HepG2 (cell line): ENCODE measurements around the gene STX1B. TPM values are rescaled to one million over a fixed set of nuclear protein-coding genes. Genes with fewer than 3 reads are reported as not detected.

Experiments used
- ERF ChIP-seq: IDR thresholded peaks from 2 replicates; pipeline ENCODE4 v1.6.1; 2018; ENCODE audit warnings: missing biosample characterization, missing genetic modification reagents
- GATAD1 ChIP-seq: IDR thresholded peaks from 2 replicates; pipeline ENCODE4 v1.6.1; 2016; ENCODE audit warnings: missing genetic modification reagents, missing compliant biosample characterization
- GATAD2A ChIP-seq: IDR thresholded peaks from 2 replicates; pipeline ENCODE4 v1.6.1; 2016
- MAFF ChIP-seq: IDR thresholded peaks from 2 replicates; pipeline ENCODE4 v1.6.1; 2011; ENCODE audit warnings: low read depth, low read length, improper control_type of control experiment
- NR2F6 ChIP-seq, 2 experiments: IDR thresholded peaks; 2 replicates each; pipeline ENCODE4 v1.6.1; 2016; ENCODE audit warnings: antibody characterized with exemption in 1 of 2, mild to moderate bottlenecking in 1 of 2
- RXRA ChIP-seq: sonication (generic); formaldehyde crosslinking; IDR thresholded peaks from 2 replicates; pipeline ENCODE4 v1.5.1; 2020; ENCODE audit warnings: missing genetic modification reagents
- SOX5 ChIP-seq: IDR thresholded peaks from 2 replicates; pipeline ENCODE4 v1.6.1; 2016; ENCODE audit warnings: borderline replicate concordance
- THAP11 ChIP-seq: IDR thresholded peaks from 2 replicates; pipeline ENCODE4 v1.6.1; 2016; ENCODE audit warnings: missing biosample characterization, missing genetic modification reagents
- ZFP1 ChIP-seq: IDR thresholded peaks from 2 replicates; pipeline ENCODE4 v1.6.1; 2016
- ZFY ChIP-seq: sonication (generic); formaldehyde crosslinking; IDR thresholded peaks from 2 replicates; pipeline ENCODE4 v1.4.0; 2020; ENCODE audit warnings: missing genetic modification reagents
- ZMYM4 ChIP-seq: sonication (generic); formaldehyde crosslinking; IDR thresholded peaks from 2 replicates; pipeline ENCODE4 v1.8.1; 2023; ENCODE audit warnings: mild to moderate bottlenecking, missing genetic modification reagents
- ZNF331 ChIP-seq: sonication (generic); formaldehyde crosslinking; IDR thresholded peaks from 2 replicates; pipeline ENCODE4 v1.4.0; 2020; ENCODE audit warnings: missing genetic modification reagents
- ZNF468 ChIP-seq: sonication (generic); formaldehyde crosslinking; IDR thresholded peaks from 2 replicates; pipeline ENCODE4 v1.8.0; 2022; ENCODE audit warnings: mild to moderate bottlenecking, moderate library complexity, missing genetic modification reagents
- ZNF891 ChIP-seq: sonication (generic); formaldehyde crosslinking; IDR thresholded peaks from 2 replicates; pipeline ENCODE4 v1.5.0; 2020; ENCODE audit warnings: mild to moderate bottlenecking, missing genetic modification reagents
- polyA plus RNA-seq, 8 experiments: library from polyadenylated mRNA; depleted of rRNA in 3 of 8; stranded (reverse) in 7 of 8; unstranded in 1 of 8; fragments of >200 nt; fragmentation: Illumina TruSeq in 4 of 8; extraction: Trizol in 4 of 8; gene quantifications; 2 replicates each; pipeline versions ENCODE4 v1.2.1 to v1.2.3, GENCODE V29; 2011 to 2016; ENCODE audit warnings: low read depth in 4 of 8, missing spikeins in 1 of 8, mixed read lengths in 1 of 8; ENCODE audit not compliant: insufficient read depth in 1 of 8
- total RNA-seq, 5 experiments: library from RNA; depleted of rRNA; stranded (reverse); fragments of >200 nt; fragmentation: Illumina TruSeq; extraction: Trizol; gene quantifications; 2 replicates each; pipeline ENCODE4 v1.2.3, GENCODE V29; 2016; ENCODE audit warnings: low read depth in 1 of 5
- TF ChIP-seq, protein P1 (sequence below): sonication (generic); formaldehyde crosslinking; IDR thresholded peaks from 2 replicates; pipeline ENCODE4 v1.4.0; 2020; ENCODE audit warnings: missing genetic modification reagents, borderline replicate concordance
- TF ChIP-seq, protein P2 (sequence below): sonication (generic); formaldehyde crosslinking; conservative IDR thresholded peaks from 2 replicates; pipeline ENCODE4 v1.4.0; 2020; ENCODE audit warnings: mild to moderate bottlenecking, missing genetic modification reagents, moderate library complexity
- TF ChIP-seq, protein P3 (sequence below): IDR thresholded peaks from 2 replicates; pipeline ENCODE4 v1.4.0; 2020; ENCODE audit warnings: mild to moderate bottlenecking, missing genetic modification reagents
- TF ChIP-seq, protein P4 (sequence below): sonication (generic); formaldehyde crosslinking; IDR thresholded peaks from 2 replicates; pipeline ENCODE4 v1.5.0; 2020; ENCODE audit warnings: mild to moderate bottlenecking, missing genetic modification reagents, borderline replicate concordance

The STX1B gene
- total and polyA plus RNA-seq, 2 of the 13 experiments (the other 11 are each of a cell fraction or from before 2014, with no cell fraction given): 2.1 to 3.0 TPM

DNA sequence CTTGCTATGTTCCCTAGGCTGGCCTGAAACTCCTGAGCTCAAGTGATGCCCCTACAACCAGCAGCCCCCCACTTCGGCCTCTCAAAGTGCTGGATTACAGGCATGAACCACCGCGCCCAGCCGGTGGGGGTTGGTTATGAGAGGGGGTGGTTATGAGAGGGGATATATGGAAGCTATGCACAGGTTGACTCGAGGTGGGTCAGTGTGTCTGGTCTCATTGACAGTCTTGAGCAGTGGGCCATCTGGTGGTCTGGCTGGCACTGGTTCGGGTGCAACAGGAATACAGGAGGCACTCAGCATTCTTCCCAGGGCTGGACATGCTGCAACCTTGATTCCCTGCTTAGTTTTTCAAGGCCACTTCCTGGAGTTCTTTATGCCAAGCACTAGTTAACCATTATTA, 5.6 kb upstream of the STX1B start (continued):
- 0 out of 2 replicates have a peak, but pooled peaks have one; percentile 42 for TF ChIP-seq ZNF891 (CRISPR knock-in tag)
- no peak for TF ChIP-seq ZNF468 (CRISPR knock-in tag)
- no peak for TF ChIP-seq MAFF
- peak; percentile 22; the same call in 1 of the 2 replicates for TF ChIP-seq SOX5
- 0 out of 2 replicates have a peak, but pooled peaks have one; percentile 59 for TF ChIP-seq ZFP1 (CRISPR knock-in tag)
- 0 out of 2 replicates have a peak, but pooled peaks have one; percentile 33 for TF ChIP-seq RXRA (CRISPR knock-in tag)
- TF ChIP-seq ZNF331: peak; percentile 59
- peak; percentile 55 for TF ChIP-seq THAP11 (CRISPR knock-in tag)
- TF ChIP-seq, protein P1, sequence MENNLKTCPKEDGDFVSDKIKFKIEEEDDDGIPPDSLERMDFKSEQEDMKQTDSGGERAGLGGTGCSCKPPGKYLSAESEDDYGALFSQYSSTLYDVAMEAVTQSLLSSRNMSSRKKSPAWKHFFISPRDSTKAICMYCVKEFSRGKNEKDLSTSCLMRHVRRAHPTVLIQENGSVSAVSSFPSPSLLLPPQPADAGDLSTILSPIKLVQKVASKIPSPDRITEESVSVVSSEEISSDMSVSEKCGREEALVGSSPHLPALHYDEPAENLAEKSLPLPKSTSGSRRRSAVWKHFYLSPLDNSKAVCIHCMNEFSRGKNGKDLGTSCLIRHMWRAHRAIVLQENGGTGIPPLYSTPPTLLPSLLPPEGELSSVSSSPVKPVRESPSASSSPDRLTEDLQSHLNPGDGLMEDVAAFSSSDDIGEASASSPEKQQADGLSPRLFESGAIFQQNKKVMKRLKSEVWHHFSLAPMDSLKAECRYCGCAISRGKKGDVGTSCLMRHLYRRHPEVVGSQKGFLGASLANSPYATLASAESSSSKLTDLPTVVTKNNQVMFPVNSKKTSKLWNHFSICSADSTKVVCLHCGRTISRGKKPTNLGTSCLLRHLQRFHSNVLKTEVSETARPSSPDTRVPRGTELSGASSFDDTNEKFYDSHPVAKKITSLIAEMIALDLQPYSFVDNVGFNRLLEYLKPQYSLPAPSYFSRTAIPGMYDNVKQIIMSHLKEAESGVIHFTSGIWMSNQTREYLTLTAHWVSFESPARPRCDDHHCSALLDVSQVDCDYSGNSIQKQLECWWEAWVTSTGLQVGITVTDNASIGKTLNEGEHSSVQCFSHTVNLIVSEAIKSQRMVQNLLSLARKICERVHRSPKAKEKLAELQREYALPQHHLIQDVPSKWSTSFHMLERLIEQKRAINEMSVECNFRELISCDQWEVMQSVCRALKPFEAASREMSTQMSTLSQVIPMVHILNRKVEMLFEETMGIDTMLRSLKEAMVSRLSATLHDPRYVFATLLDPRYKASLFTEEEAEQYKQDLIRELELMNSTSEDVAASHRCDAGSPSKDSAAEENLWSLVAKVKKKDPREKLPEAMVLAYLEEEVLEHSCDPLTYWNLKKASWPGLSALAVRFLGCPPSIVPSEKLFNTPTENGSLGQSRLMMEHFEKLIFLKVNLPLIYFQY (CRISPR knock-in tag): 0 out of 2 replicates have a peak, but pooled peaks have one; percentile 22
- TF ChIP-seq, protein P2, sequence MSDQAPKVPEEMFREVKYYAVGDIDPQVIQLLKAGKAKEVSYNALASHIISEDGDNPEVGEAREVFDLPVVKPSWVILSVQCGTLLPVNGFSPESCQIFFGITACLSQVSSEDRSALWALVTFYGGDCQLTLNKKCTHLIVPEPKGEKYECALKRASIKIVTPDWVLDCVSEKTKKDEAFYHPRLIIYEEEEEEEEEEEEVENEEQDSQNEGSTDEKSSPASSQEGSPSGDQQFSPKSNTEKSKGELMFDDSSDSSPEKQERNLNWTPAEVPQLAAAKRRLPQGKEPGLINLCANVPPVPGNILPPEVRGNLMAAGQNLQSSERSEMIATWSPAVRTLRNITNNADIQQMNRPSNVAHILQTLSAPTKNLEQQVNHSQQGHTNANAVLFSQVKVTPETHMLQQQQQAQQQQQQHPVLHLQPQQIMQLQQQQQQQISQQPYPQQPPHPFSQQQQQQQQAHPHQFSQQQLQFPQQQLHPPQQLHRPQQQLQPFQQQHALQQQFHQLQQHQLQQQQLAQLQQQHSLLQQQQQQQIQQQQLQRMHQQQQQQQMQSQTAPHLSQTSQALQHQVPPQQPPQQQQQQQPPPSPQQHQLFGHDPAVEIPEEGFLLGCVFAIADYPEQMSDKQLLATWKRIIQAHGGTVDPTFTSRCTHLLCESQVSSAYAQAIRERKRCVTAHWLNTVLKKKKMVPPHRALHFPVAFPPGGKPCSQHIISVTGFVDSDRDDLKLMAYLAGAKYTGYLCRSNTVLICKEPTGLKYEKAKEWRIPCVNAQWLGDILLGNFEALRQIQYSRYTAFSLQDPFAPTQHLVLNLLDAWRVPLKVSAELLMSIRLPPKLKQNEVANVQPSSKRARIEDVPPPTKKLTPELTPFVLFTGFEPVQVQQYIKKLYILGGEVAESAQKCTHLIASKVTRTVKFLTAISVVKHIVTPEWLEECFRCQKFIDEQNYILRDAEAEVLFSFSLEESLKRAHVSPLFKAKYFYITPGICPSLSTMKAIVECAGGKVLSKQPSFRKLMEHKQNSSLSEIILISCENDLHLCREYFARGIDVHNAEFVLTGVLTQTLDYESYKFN (CRISPR knock-in tag): 0 out of 2 replicates have a peak, but pooled peaks have one; percentile 17
- TF ChIP-seq ZMYM4 (CRISPR knock-in tag): peak; percentile 30; the same call in 1 of the 2 replicates
- TF ChIP-seq ZFY: 0 out of 2 replicates have a peak, but pooled peaks have one; percentile 18
- TF ChIP-seq, protein P3, sequence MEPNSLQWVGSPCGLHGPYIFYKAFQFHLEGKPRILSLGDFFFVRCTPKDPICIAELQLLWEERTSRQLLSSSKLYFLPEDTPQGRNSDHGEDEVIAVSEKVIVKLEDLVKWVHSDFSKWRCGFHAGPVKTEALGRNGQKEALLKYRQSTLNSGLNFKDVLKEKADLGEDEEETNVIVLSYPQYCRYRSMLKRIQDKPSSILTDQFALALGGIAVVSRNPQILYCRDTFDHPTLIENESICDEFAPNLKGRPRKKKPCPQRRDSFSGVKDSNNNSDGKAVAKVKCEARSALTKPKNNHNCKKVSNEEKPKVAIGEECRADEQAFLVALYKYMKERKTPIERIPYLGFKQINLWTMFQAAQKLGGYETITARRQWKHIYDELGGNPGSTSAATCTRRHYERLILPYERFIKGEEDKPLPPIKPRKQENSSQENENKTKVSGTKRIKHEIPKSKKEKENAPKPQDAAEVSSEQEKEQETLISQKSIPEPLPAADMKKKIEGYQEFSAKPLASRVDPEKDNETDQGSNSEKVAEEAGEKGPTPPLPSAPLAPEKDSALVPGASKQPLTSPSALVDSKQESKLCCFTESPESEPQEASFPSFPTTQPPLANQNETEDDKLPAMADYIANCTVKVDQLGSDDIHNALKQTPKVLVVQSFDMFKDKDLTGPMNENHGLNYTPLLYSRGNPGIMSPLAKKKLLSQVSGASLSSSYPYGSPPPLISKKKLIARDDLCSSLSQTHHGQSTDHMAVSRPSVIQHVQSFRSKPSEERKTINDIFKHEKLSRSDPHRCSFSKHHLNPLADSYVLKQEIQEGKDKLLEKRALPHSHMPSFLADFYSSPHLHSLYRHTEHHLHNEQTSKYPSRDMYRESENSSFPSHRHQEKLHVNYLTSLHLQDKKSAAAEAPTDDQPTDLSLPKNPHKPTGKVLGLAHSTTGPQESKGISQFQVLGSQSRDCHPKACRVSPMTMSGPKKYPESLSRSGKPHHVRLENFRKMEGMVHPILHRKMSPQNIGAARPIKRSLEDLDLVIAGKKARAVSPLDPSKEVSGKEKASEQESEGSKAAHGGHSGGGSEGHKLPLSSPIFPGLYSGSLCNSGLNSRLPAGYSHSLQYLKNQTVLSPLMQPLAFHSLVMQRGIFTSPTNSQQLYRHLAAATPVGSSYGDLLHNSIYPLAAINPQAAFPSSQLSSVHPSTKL (CRISPR knock-in tag): peak; percentile 55
- TF ChIP-seq GATAD2A: peak; percentile 43; the same call in 1 of the 2 replicates
- TF ChIP-seq GATAD1: 0 out of 2 replicates have a peak, but pooled peaks have one; percentile 45
- TF ChIP-seq, protein P4, sequence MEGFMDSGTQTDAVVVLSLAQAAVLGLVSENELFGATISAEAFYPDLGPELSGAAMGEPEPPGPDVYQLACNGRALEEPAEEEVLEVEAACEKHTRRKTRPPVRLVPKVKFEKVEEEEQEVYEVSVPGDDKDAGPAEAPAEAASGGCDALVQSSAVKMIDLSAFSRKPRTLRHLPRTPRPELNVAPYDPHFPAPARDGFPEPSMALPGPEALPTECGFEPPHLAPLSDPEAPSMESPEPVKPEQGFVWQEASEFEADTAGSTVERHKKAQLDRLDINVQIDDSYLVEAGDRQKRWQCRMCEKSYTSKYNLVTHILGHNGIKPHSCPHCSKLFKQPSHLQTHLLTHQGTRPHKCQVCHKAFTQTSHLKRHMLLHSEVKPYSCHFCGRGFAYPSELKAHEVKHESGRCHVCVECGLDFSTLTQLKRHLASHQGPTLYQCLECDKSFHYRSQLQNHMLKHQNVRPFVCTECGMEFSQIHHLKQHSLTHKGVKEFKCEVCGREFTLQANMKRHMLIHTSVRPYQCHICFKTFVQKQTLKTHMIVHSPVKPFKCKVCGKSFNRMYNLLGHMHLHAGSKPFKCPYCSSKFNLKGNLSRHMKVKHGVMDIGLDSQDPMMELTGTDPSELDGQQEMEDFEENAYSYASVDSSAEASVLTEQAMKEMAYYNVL: peak; percentile 35; the same call in 1 of the 2 replicates
- TF ChIP-seq NR2F6 (IDR thresholded peaks at IDR 0.05): no peak
- peak; percentile 56; the same call in 1 of the 2 replicates for TF ChIP-seq NR2F6 (CRISPR knock-in tag; IDR thresholded peaks at IDR 0.05)
- peak; percentile 59; the same call in 1 of the 2 replicates for TF ChIP-seq ERF (CRISPR knock-in tag)
